HepG2 (cell line): Measurements from ENCODE around the gene CLASP1. TPM values are rescaled to one million over a fixed set of nuclear protein-coding genes. Genes with fewer than 3 reads are reported as not detected.

Source experiments
- ATAC-seq: fragments of 200-7000 bp; cut with Tn5 transposase; 3 replicates; pipeline ENCODE4 v1.9.1; 2020; ENCODE audit warnings: mild to moderate bottlenecking, moderate library complexity
- BruUV-seq: library from RNA; stranded (reverse); fragments of 400-500 nt; replicated peaks from 2 replicates; lab custom pipeline; 2021; lab: Mats Ljungman, UMichigan
- CTCF ChIA-PET: fragments of 300-600 bp; formaldehyde crosslinking; extraction: SDS; loops from one replicate; lab custom pipeline; 2021; ENCODE audit warnings: low total read pairs, inconsistent platforms, low intra/inter-chr PET ratio; lab: Yijun Ruan, JAX
- POLR2A ChIA-PET: fragments of 350-600 bp; sonication (Branson Sonifier 250); formaldehyde crosslinking; loops from one replicate; lab custom pipeline; 2020; ENCODE audit warnings: antibody characterized with exemption, inconsistent platforms; lab: Yijun Ruan, JAX
- DNase-seq: peaks from one replicate; pipeline ENCODE4 v3.0.0-alpha.2; 2015; ENCODE audit warnings: low spot score
- FAIRE-seq: peaks from 3 replicates; lab custom pipeline; 2011; peaks lifted over from hg19 to GRCh38; lab: Jason Lieb, UNC
- H2AFZ ChIP-seq: one replicate; pipeline ENCODE4 v1.6.1; 2011; ENCODE audit warnings: low read length, inconsistent platforms
- H3K27ac ChIP-seq: fragments of 300-600 bp; 3 replicates; pipeline ENCODE4 v1.8.0; 2011; ENCODE audit warnings: mixed run types, mild to moderate bottlenecking, mixed read lengths, low read length, inconsistent platforms; ENCODE audit not compliant: insufficient read depth; ENCODE audit errors: extremely low read length
- H3K27me3 ChIP-seq, 2 experiments: fragments of 200-600 bp in 1 of 2; 2 replicates in 1 of 2; 3 replicates in 1 of 2; pipeline versions ENCODE4 v1.6.0 to v1.8.0; 2011; ENCODE audit warnings: low read length in 2 of 2, mild to moderate bottlenecking in 2 of 2, moderate library complexity in 2 of 2, inconsistent platforms in 1 of 2; ENCODE audit not compliant: insufficient read depth in 2 of 2, control insufficient read depth in 1 of 2
- H3K36me3 ChIP-seq, 2 experiments: fragments of 200-600 bp in 1 of 2; replicated peaks in 1 of 2; 2 replicates in 1 of 2; 3 replicates in 1 of 2; pipeline versions ENCODE4 v1.5.1 to v1.8.0; 2011; ENCODE audit warnings: low read length in 2 of 2, inconsistent platforms in 1 of 2; ENCODE audit not compliant: insufficient read depth in 2 of 2, control insufficient read depth in 1 of 2
- H3K4me1 ChIP-seq: 2 replicates; pipeline ENCODE4 v1.5.1; 2012; ENCODE audit warnings: low read length, inconsistent platforms; ENCODE audit not compliant: insufficient read depth
- H3K4me2 ChIP-seq: 2 replicates; pipeline ENCODE4 v1.6.0; 2011; ENCODE audit warnings: low read depth, low read length, inconsistent platforms
- H3K4me3 ChIP-seq, 3 experiments: fragments of 200-600 bp in 1 of 3; sonication (generic), shearing (Covaris generic) in 1 of 3; replicated peaks in 1 of 3; 2 replicates each; pipeline ENCODE4 v1.5.1; 2011 to 2016; ENCODE audit warnings: low read length in 3 of 3, inconsistent platforms in 2 of 3, low read depth in 2 of 3, mild to moderate bottlenecking in 2 of 3, control low read depth in 1 of 3, mixed read lengths in 1 of 3; ENCODE audit not compliant: insufficient read depth in 1 of 3
- H3K79me2 ChIP-seq: one replicate; pipeline ENCODE4 v1.6.1; 2011; ENCODE audit warnings: low read length, inconsistent platforms; ENCODE audit not compliant: insufficient read depth
- H3K9ac ChIP-seq: 2 replicates; pipeline ENCODE4 v1.6.0; 2011; ENCODE audit warnings: mild to moderate bottlenecking, low read depth, low read length, inconsistent platforms; ENCODE audit not compliant: insufficient read depth
- H3K9me3 ChIP-seq: 2 replicates; pipeline ENCODE4 v1.5.1; 2012; ENCODE audit warnings: mild to moderate bottlenecking, low read length
- H4K20me1 ChIP-seq: 2 replicates; pipeline ENCODE4 v1.6.0; 2011; ENCODE audit warnings: inconsistent platforms, mild to moderate bottlenecking, low read length, moderate library complexity; ENCODE audit not compliant: insufficient read depth
- AGO2 ChIP-seq: fragments of 200-400 bp; formaldehyde crosslinking; optimal IDR thresholded peaks from 2 replicates; pipeline ENCODE3; 2017; ENCODE audit warnings: mild to moderate bottlenecking, low read depth, low read length, moderate library complexity
- CTCF ChIP-seq: sonication (generic); formaldehyde crosslinking; IDR thresholded peaks from 2 replicates; pipeline ENCODE4 v1.5.0; 2020; ENCODE audit warnings: mild to moderate bottlenecking, missing genetic modification reagents, moderate library complexity
- HDAC2 ChIP-seq: sonication (generic); formaldehyde crosslinking; IDR thresholded peaks from 2 replicates; pipeline ENCODE4 v1.4.0; 2020; ENCODE audit warnings: missing genetic modification reagents
- HMGA1 ChIP-seq: sonication (generic); formaldehyde crosslinking; conservative IDR thresholded peaks from 2 replicates; pipeline ENCODE4 v1.4.0; 2020; ENCODE audit warnings: missing genetic modification reagents
- HOXA3 ChIP-seq: sonication (generic); formaldehyde crosslinking; IDR thresholded peaks from 2 replicates; pipeline ENCODE4 v1.5.0; 2020; ENCODE audit warnings: missing genetic modification reagents
- IRX3 ChIP-seq: sonication (generic); formaldehyde crosslinking; IDR thresholded peaks from 2 replicates; pipeline ENCODE4 v1.8.1; 2023; ENCODE audit warnings: mild to moderate bottlenecking, low read depth, missing genetic modification reagents, borderline replicate concordance
- MIER2 ChIP-seq: IDR thresholded peaks from 2 replicates; pipeline ENCODE4 v1.6.1; 2016; ENCODE audit warnings: missing biosample characterization, missing genetic modification reagents
- RFX1 ChIP-seq: fragments of 450-650 bp; IDR thresholded peaks from 2 replicates; pipeline ENCODE4 v1.6.1; 2017
- SRSF9 ChIP-seq: fragments of 200-400 bp; formaldehyde crosslinking; IDR thresholded peaks from 2 replicates; pipeline ENCODE4 v1.6.1; 2018; ENCODE audit warnings: borderline replicate concordance, mild to moderate bottlenecking, low read depth, low read length; ENCODE audit not compliant: insufficient read depth, poor library complexity, severe bottlenecking
- ZBTB33 ChIP-seq: sonication (generic); formaldehyde crosslinking; IDR thresholded peaks from 2 replicates; pipeline ENCODE4 v1.4.0; 2020; ENCODE audit warnings: missing genetic modification reagents
- ZNF687 ChIP-seq: sonication (generic); formaldehyde crosslinking; IDR thresholded peaks from 2 replicates; pipeline ENCODE4 v1.5.1; 2020; ENCODE audit warnings: mild to moderate bottlenecking, missing genetic modification reagents, moderate library complexity
- ZNF768 ChIP-seq: sonication (generic); formaldehyde crosslinking; IDR thresholded peaks from 2 replicates; pipeline ENCODE4 v1.4.0; 2020; ENCODE audit warnings: missing genetic modification reagents
- ZSCAN30 ChIP-seq: sonication (generic); formaldehyde crosslinking; IDR thresholded peaks from 2 replicates; pipeline ENCODE4 v1.5.0; 2020; ENCODE audit warnings: mild to moderate bottlenecking, missing genetic modification reagents
- WGBS: methylation state at CpG from one replicate; pipeline ENCODE4 v1.1.6; 2017; ENCODE audit warnings: low lambda C conversion rate; 5-methylcytosine and 5-hydroxymethylcytosine counted together
- in situ Hi-C: cut with HindIII; loops from 2 replicates; pipeline ENCODE4 v1.10.0; 2017; ENCODE audit warnings: low pct_unique_long_range_greater_than_20kb; ENCODE audit not compliant: extremely low pct_ligation_motif_present
- intact Hi-C: fragments of 100-400 bp; cut with micrococcal nuclease; formaldehyde crosslinking; loops from one replicate; pipeline ENCODE4 v1.10.0; 2022; ENCODE audit not compliant: unreplicated experiment
- polyA plus RNA-seq, 8 experiments: library from polyadenylated mRNA; depleted of rRNA in 3 of 8; stranded (reverse) in 7 of 8; unstranded in 1 of 8; fragments of >200 nt; fragmentation: Illumina TruSeq in 4 of 8; extraction: Trizol in 4 of 8; gene quantifications; 2 replicates each; pipeline versions ENCODE4 v1.2.1 to v1.2.3, GENCODE V29; 2011 to 2016; ENCODE audit warnings: low read depth in 4 of 8, missing spikeins in 1 of 8, mixed read lengths in 1 of 8; ENCODE audit not compliant: insufficient read depth in 1 of 8
- total RNA-seq, 5 experiments: library from RNA; depleted of rRNA; stranded (reverse); fragments of >200 nt; fragmentation: Illumina TruSeq; extraction: Trizol; gene quantifications; 2 replicates each; pipeline ENCODE4 v1.2.3, GENCODE V29; 2016; ENCODE audit warnings: low read depth in 1 of 5
- TF ChIP-seq, protein P1 (sequence below): IDR thresholded peaks from 2 replicates; pipeline ENCODE4 v1.6.1; 2012; ENCODE audit warnings: inconsistent platforms
- TF ChIP-seq, protein P2 (sequence below): sonication (generic); formaldehyde crosslinking; IDR thresholded peaks from 2 replicates; pipeline ENCODE4 v1.4.0; 2020; ENCODE audit warnings: mild to moderate bottlenecking, missing genetic modification reagents, borderline replicate concordance

CLASP1 gene
- total and polyA plus RNA-seq, 2 of the 13 experiments (the other 11 are each of a cell fraction or from before 2014, with no cell fraction given), result 11.7 to 47.9 TPM

DNA sequence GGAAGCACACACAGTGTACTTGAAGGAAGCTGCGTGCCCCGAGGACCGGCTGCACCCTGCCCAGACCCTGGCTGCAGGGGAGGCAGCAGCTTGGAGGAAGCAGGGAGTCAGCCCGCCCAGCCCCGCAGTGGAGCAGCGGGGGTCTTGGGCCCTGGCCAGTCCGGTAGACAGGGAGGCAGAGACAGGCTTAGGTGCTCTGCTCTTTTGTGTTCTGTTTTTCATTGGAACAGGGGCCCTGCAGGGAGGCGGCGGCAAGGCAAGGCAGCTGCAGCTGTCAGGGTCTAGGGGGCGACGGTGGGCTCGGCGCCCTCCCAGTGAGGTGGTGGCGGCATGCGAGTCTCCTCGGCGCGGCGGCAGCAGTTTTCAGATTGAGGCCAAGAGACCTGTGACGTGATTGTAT is 311.0 kb downstream of the CLASP1 start:
- DNase-seq (no peak), ATAC-seq (no peak), FAIRE-seq (no peak)
- peaks cover 28% of the 10 kb centered on the region for H3K4me1 ChIP-seq
- H3K9me3 ChIP-seq, result no peaks in the 10 kb centered on the region
- no peak overlapping the region for H3K4me2 ChIP-seq
- in situ Hi-C loops, result no loop called here
- H3K27me3 ChIP-seq, result no peaks in the 10 kb centered on the region
- intact Hi-C loops, result no loop called here
- 99% methylated on average over 16 of the region's 20 CpGs for WGBS
- no peak overlapping the region for H3K9ac ChIP-seq
- peaks cover 15 to 39% of the 10 kb centered on the region in 2 experiments; a peak in 4 of 5 replicates for H3K36me3 ChIP-seq
- no peak overlapping the region for H3K27ac ChIP-seq
- no peak overlapping the region for H3K4me3 ChIP-seq
- no peaks in the 10 kb centered on the region for H4K20me1 ChIP-seq
- no TSS peak for BruUV-seq
- ChIA-PET CTCF (no interaction called here), POLR2A (no interaction called here)
- H2AFZ ChIP-seq, result no peak overlapping the region
- H3K79me2 ChIP-seq, result no peaks in the 10 kb centered on the region
- TF ChIP-seq IRX3 (CRISPR knock-in tag) (no peak), HOXA3 (CRISPR knock-in tag) (0 out of 2 replicates have a peak, but pooled peaks have one; percentile 27), ZNF768 (CRISPR knock-in tag) (peak; percentile 34; the same call in 1 of the 2 replicates), HDAC2 (no peak), SRSF9 (no peak), ZBTB33 (CRISPR knock-in tag) (peak; percentile 98), ZNF687 (CRISPR knock-in tag) (0 out of 2 replicates have a peak, but pooled peaks have one; percentile 16), AGO2 (peak; percentile 88), HMGA1 (CRISPR knock-in tag) (no peak), MIER2 (CRISPR knock-in tag) (no peak), ZSCAN30 (no peak), RFX1 (no peak), CTCF (peak; percentile 28)
- TF ChIP-seq, protein P1, sequence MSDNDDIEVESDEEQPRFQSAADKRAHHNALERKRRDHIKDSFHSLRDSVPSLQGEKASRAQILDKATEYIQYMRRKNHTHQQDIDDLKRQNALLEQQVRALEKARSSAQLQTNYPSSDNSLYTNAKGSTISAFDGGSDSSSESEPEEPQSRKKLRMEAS, result no peak
- TF ChIP-seq, protein P2, sequence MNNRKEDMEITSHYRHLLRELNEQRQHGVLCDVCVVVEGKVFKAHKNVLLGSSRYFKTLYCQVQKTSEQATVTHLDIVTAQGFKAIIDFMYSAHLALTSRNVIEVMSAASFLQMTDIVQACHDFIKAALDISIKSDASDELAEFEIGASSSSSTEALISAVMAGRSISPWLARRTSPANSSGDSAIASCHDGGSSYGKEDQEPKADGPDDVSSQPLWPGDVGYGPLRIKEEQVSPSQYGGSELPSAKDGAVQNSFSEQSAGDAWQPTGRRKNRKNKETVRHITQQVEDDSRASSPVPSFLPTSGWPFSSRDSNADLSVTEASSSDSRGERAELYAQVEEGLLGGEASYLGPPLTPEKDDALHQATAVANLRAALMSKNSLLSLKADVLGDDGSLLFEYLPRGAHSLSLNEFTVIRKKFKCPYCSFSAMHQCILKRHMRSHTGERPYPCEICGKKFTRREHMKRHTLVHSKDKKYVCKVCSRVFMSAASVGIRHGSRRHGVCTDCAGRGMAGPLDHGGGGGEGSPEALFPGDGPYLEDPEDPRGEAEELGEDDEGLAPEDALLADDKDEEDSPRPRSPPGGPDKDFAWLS (CRISPR knock-in tag), result no peak
